ENCODE measurements around the gene SLC25A34.

- no peak for TF ChIP-seq POLR2AphosphoS5 (IDR thresholded peaks at IDR 0.05; ENCODE audit: borderline replicate concordance, low read depth, low read length)
- no peak for TF ChIP-seq EZH2 (IDR thresholded peaks at IDR 0.05)
Observed at GRCh38 chr1:15757016-15757543, 21.0 kb downstream of the SLC25A34 start.

Measured in SK-N-MC (cell line).